H1 (cell line): ENCODE data around the gene BARHL1. TPM values are rescaled to one million over a fixed set of nuclear protein-coding genes. Genes with fewer than 3 reads are reported as not detected.

Experiments
- CTCF ChIA-PET: fragments of 300-600 bp; sonication (Branson Sonifier 250); formaldehyde crosslinking; loops from one replicate; lab custom pipeline; 2021; ENCODE audit not compliant: partially characterized antibody; lab: Charles Lee
- POLR2A ChIA-PET: fragments of 300-600 bp; sonication (Branson Sonifier 250); formaldehyde crosslinking; loops from one replicate; lab custom pipeline; 2021; ENCODE audit warnings: inconsistent platforms; ENCODE audit not compliant: partially characterized antibody; lab: Charles Lee
- DNase-seq, 2 experiments: peaks; one replicate each; pipeline versions ENCODE4 v3.0.0 to v3.0.0-alpha.2; 2010 to 2022; ENCODE audit warnings: low spot score in 2 of 2, low read depth in 1 of 2, mixed read lengths in 1 of 2
- FAIRE-seq: peaks from 2 replicates; lab custom pipeline; 2011; peaks lifted over from hg19 to GRCh38; lab: Jason Lieb, UNC
- H2AFZ ChIP-seq: 2 replicates; pipeline ENCODE4 v1.8.1; 2012; ENCODE audit warnings: low read length, inconsistent platforms
- H2AK5ac ChIP-seq: 2 replicates; pipeline ENCODE4 v1.6.1; 2013; ENCODE audit warnings: low read depth, low read length
- H2BK120ac ChIP-seq: replicated peaks from 2 replicates; pipeline ENCODE3; 2013; ENCODE audit warnings: low read depth, low read length, inconsistent platforms
- H2BK12ac ChIP-seq: 2 replicates; pipeline ENCODE4 v1.6.1; 2013; ENCODE audit warnings: low read depth, low read length
- H2BK15ac ChIP-seq: 2 replicates; pipeline ENCODE4 v1.6.1; 2013; ENCODE audit warnings: low read length
- H2BK20ac ChIP-seq: 2 replicates; pipeline ENCODE4 v1.6.1; 2013; ENCODE audit warnings: low read length
- H2BK5ac ChIP-seq: 2 replicates; pipeline ENCODE4 v1.6.1; 2013; ENCODE audit warnings: low read depth, low read length
- H3K14ac ChIP-seq: 2 replicates; pipeline ENCODE4 v1.6.1; 2013; ENCODE audit warnings: inconsistent platforms; ENCODE audit not compliant: insufficient read length
- H3K18ac ChIP-seq: 2 replicates; pipeline ENCODE4 v1.6.1; 2013; ENCODE audit warnings: low read length; ENCODE audit errors: extremely low read depth
- H3K23ac ChIP-seq: 2 replicates; pipeline ENCODE4 v1.6.1; 2013; ENCODE audit warnings: inconsistent platforms; ENCODE audit not compliant: insufficient read length
- H3K23me2 ChIP-seq: 2 replicates; pipeline ENCODE4 v1.6.1; 2013; ENCODE audit warnings: low read depth, low read length
- H3K27ac ChIP-seq: 2 replicates; pipeline ENCODE4 v1.6.1; 2011; ENCODE audit warnings: low read depth, low read length, inconsistent platforms
- H3K27me3 ChIP-seq, 4 experiments: replicated peaks in 1 of 4; 1 replicate in 1 of 4; 2 replicates in 3 of 4; pipeline versions ENCODE4 v1.6.1 to v1.8.1; 2011 to 2013; ENCODE audit warnings: low read length in 3 of 4, mild to moderate bottlenecking in 3 of 4, inconsistent platforms in 2 of 4, mixed read lengths in 2 of 4, moderate library complexity in 1 of 4; ENCODE audit not compliant: control insufficient read depth in 3 of 4, insufficient read depth in 3 of 4; ENCODE audit errors: extremely low read depth in 1 of 4
- H3K36me3 ChIP-seq, 4 experiments: 2 replicates each; pipeline versions ENCODE4 v1.6.1 to v1.8.1; 2011 to 2013; ENCODE audit warnings: mild to moderate bottlenecking in 4 of 4, low read length in 3 of 4, moderate library complexity in 2 of 4, control low read depth in 1 of 4, inconsistent platforms in 1 of 4; ENCODE audit not compliant: insufficient read depth in 4 of 4, control insufficient read depth in 2 of 4
- H3K4ac ChIP-seq: replicated peaks from 2 replicates; pipeline ENCODE3; 2013; ENCODE audit warnings: low read length, low read depth, mixed read lengths, inconsistent platforms; ENCODE audit not compliant: insufficient read length
- H3K4me1 ChIP-seq, 4 experiments: replicated peaks in 1 of 4; 1 replicate in 1 of 4; 2 replicates in 3 of 4; pipeline versions ENCODE4 v1.6.1 to v1.8.1; 2011 to 2013; ENCODE audit warnings: low read length in 3 of 4, inconsistent platforms in 2 of 4, mixed read lengths in 1 of 4; ENCODE audit not compliant: insufficient read depth in 4 of 4, control insufficient read depth in 3 of 4
- H3K4me2 ChIP-seq, 2 experiments: 2 replicates each; pipeline versions ENCODE4 v1.6.1 to v1.8.1; 2011 to 2013; ENCODE audit warnings: low read depth in 2 of 2, low read length in 2 of 2, control low read depth in 1 of 2, inconsistent platforms in 1 of 2, mild to moderate bottlenecking in 1 of 2; ENCODE audit not compliant: insufficient read depth in 1 of 2
- H3K4me3 ChIP-seq, 4 experiments: fragments of 200-600, 300-600 bp in 1 of 4; sonication (generic), shearing (Covaris generic), sonication (Bioruptor Twin) in 1 of 4; 2 replicates each; pipeline versions ENCODE4 v1.5.1 to v1.8.1; 2011 to 2016; ENCODE audit warnings: low read length in 4 of 4, low read depth in 3 of 4, control low read depth in 2 of 4, inconsistent platforms in 2 of 4, mild to moderate bottlenecking in 2 of 4, mixed read lengths in 1 of 4, moderate library complexity in 1 of 4; ENCODE audit not compliant: insufficient read depth in 2 of 4; ENCODE audit errors: extremely low read depth in 1 of 4
- H3K56ac ChIP-seq: replicated peaks from 2 replicates; pipeline ENCODE3; 2013; ENCODE audit warnings: low read depth, mild to moderate bottlenecking, mixed read lengths, low read length, inconsistent platforms; ENCODE audit not compliant: insufficient read length
- H3K79me1 ChIP-seq: 2 replicates; pipeline ENCODE4 v1.6.1; 2013; ENCODE audit warnings: low read depth, low read length, control low read depth
- H3K79me2 ChIP-seq, 2 experiments: 2 replicates each; pipeline versions ENCODE4 v1.6.1 to v1.8.1; 2012 to 2013; ENCODE audit warnings: low read length in 2 of 2, mild to moderate bottlenecking in 2 of 2, inconsistent platforms in 1 of 2; ENCODE audit not compliant: insufficient read depth in 2 of 2, control insufficient read depth in 1 of 2
- H3K9ac ChIP-seq, 4 experiments: replicated peaks in 1 of 4; 1 replicate in 1 of 4; 2 replicates in 3 of 4; pipeline versions ENCODE4 v1.6.1 to v1.8.1; 2011 to 2013; ENCODE audit warnings: low read depth in 3 of 4, low read length in 3 of 4, control low read depth in 2 of 4, mild to moderate bottlenecking in 2 of 4, moderate library complexity in 2 of 4, inconsistent platforms in 1 of 4; ENCODE audit errors: extremely low read depth in 1 of 4
- H3K9me3 ChIP-seq, 2 experiments: 2 replicates each; pipeline versions ENCODE4 v1.6.1 to v1.8.1; 2012 to 2013; ENCODE audit warnings: mild to moderate bottlenecking in 2 of 2, moderate library complexity in 2 of 2, control low read depth in 1 of 2, inconsistent platforms in 1 of 2, low read depth in 1 of 2, low read length in 1 of 2, mixed read lengths in 1 of 2; ENCODE audit not compliant: insufficient read depth in 2 of 2
- H4K20me1 ChIP-seq, 2 experiments: replicated peaks in 1 of 2; 2 replicates each; pipeline versions ENCODE3 to v1.8.1; 2011 to 2013; ENCODE audit warnings: inconsistent platforms in 2 of 2, low read length in 2 of 2, mild to moderate bottlenecking in 1 of 2; ENCODE audit not compliant: insufficient read depth in 2 of 2, control insufficient read depth in 1 of 2
- H4K5ac ChIP-seq: 2 replicates; pipeline ENCODE4 v1.6.1; 2013; ENCODE audit warnings: low read length, low read depth, mixed read lengths, inconsistent platforms; ENCODE audit not compliant: insufficient read length
- H4K8ac ChIP-seq: 2 replicates; pipeline ENCODE4 v1.8.0; 2013; ENCODE audit warnings: mild to moderate bottlenecking, moderate library complexity, low read length, inconsistent platforms; ENCODE audit not compliant: insufficient read depth; ENCODE audit errors: extremely low read depth
- H4K91ac ChIP-seq: replicated peaks from 2 replicates; pipeline ENCODE3; 2013; ENCODE audit warnings: low read length, mixed read lengths, inconsistent platforms; ENCODE audit not compliant: insufficient read length
- JUN ChIP-seq: IDR thresholded peaks from 2 replicates; pipeline ENCODE4 v1.6.1; 2011; ENCODE audit warnings: low read depth, mild to moderate bottlenecking, improper control_type of control experiment, low read length
- SP2 ChIP-seq: IDR thresholded peaks from 2 replicates; pipeline ENCODE4 v1.6.1; 2012; ENCODE audit warnings: mild to moderate bottlenecking, low read length, inconsistent platforms
- TCF12 ChIP-seq: IDR thresholded peaks from 2 replicates; pipeline ENCODE4 v1.6.1; 2011; ENCODE audit warnings: low read depth, mild to moderate bottlenecking, low read length
- WGBS, 2 experiments: shearing (Covaris generic) in 1 of 2; methylation state at CpG; one replicate each; pipeline versions ENCODE4 v1.1.6 to v1.1.7; 2013 to 2015; ENCODE audit warnings: low lambda C conversion rate in 2 of 2, mixed read lengths in 2 of 2, inconsistent platforms in 1 of 2, low coverage in 1 of 2, missing lambda C conversion rate in 1 of 2; ENCODE audit not compliant: insufficient replicate concordance in 2 of 2, insufficient coverage in 1 of 2, insufficient read length in 1 of 2; ENCODE audit errors: extremely low coverage in 1 of 2, missing lambda C conversion rate in 1 of 2; 5-methylcytosine and 5-hydroxymethylcytosine counted together
- polyA plus RNA-seq, 7 experiments: library from polyadenylated mRNA; depleted of rRNA in 3 of 7; stranded (reverse) in 5 of 7; unstranded in 2 of 7; fragments of >200 nt in 5 of 7; fragments of 200-250 nt in 2 of 7; gene quantifications; 1 replicate in 5 of 7; 2 replicates in 1 of 7; 4 replicates in 1 of 7; pipeline versions ENCODE4 v1.2.1 to v1.2.3, GENCODE V29; 2011 to 2013; ENCODE audit warnings: missing spikeins in 2 of 7, mixed read lengths in 2 of 7
- total RNA-seq: library from RNA; stranded (reverse); fragmentation: NEBNext Ultra II Directional; extraction: Animal tissue kit (Norgen Biotek cat#: 25700); gene quantifications from 2 replicates; pipeline ENCODE4 v1.2.1, GENCODE V29; 2021

BARHL1 gene
- total and polyA plus RNA-seq, 2 of the 8 experiments (the other 6 are each of a cell fraction or from before 2014, with no cell fraction given), result not detected

- Histone ChIP-seq H3K27ac (no peak overlapping the region), H3K56ac (no peak overlapping the region), H2BK12ac (no peak overlapping the region), H2AFZ (no peak overlapping the region), H3K14ac (no peak overlapping the region), H3K4me2 (no peak overlapping the region), H3K23me2 (no peaks in the 10 kb centered on the region; the same call in 1 of the 2 replicates), H4K91ac (no peak overlapping the region), H3K18ac (no peak overlapping the region), H2AK5ac (no peak overlapping the region), H4K5ac (no peak overlapping the region), H3K27me3 (no peaks in the 10 kb centered on the region), H3K79me1 (no peaks in the 10 kb centered on the region), H3K9ac (no peak overlapping the region), H3K4me1 (peaks cover 0 to 3% (median 1%) of the 10 kb centered on the region in 4 experiments; a peak in 3 of 7 replicates), H3K23ac (no peak overlapping the region), H2BK15ac (0 out of 2 replicates have a peak overlapping the region, but pooled peaks have one; percentile 61), H3K4ac (no peak overlapping the region), H3K9me3 (peaks cover 9 to 10% of the 10 kb centered on the region in 2 experiments), H3K4me3 (no peak overlapping the region), H2BK5ac (no peak overlapping the region), H4K20me1 (no peaks in the 10 kb centered on the region), H4K8ac (0 out of 2 replicates have a peak overlapping the region, but pooled peaks have one; percentile 6), H2BK120ac (no peak overlapping the region), H3K36me3 (no peaks in the 10 kb centered on the region), H3K79me2 (no peaks in the 10 kb centered on the region), H2BK20ac (no peak overlapping the region)
- 81% methylated on average over 12 of the region's 12 CpGs; no CpG with 5 or more reads in 1 of the 2 experiments for WGBS, 2 experiments
- DNase-seq (no peak), FAIRE-seq (no peak)
- ChIA-PET POLR2A (no interaction called here), CTCF (interaction anchor here (1.0 to 3.7 kb wide), 5 partner anchors 9 to 365 kb away, joined by 3 to 20 read pairs (median 4); no protein-coding TSS in a partner anchor)
- TF ChIP-seq TCF12, result no peak
- TF ChIP-seq JUN, result no peak
- TF ChIP-seq SP2, result no peak
These were observed 45.1 kb upstream of the BARHL1 start for GRCh38 chr9:132537352-132537751.
